Activated CD8-positive, alpha-beta memory T cell treated with anti-CD3 and anti-CD28 coated beads for 4 hours (primary cell): ENCODE results near the gene ZNF567.
"Not testable (repeated sequence)": the region's sequence is repeated elsewhere in the genome, so short reads cannot be mapped to it uniquely, and the experiment has no call there.

Source experiments
- DNase-seq, 2 donors: peaks; one replicate each; pipeline ENCODE4 v3.0.0-alpha.2; 2020; ENCODE audit warnings: low read depth in 2 of 2

Gene ZNF567

DNA sequence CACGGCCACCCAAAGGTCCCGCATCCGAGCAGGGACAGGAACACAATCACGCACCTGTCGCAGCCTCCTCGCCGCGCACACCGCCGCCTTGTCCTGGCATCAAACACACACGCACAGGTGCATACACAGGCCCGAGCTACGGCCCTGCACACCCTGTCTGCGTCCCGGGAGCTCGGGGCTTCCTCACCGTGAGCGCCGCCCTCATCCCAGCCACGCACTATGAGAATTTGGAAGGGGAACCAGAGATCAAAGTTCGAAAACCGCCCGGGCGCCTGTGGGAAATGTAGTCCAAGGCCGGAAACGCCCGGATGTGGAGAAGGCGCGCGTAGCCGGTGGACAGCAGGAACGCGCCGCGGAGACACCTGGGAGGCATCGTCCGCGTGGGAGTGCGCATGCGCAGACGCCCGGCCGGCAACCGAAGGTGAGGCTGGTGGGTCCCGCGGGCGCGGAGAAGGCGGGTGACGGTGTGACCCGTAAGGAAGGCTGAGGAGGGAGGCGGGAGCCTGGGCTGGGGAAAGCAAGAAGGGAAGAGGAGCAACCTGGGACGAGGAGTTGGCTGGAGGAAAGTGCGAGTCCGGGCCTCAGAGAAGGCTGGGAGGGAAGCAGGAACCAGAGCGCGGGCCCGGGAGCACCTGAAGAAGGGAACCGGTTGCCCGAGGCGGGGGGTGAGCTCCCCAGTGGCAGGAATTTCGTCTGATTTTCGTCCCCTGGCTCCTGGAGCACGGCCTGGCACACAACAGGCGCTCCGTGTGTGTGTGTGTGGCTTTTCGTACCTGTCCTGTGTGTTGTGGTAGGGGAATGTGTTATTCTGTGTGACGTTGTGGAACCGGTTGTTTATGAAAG is at the start of gene ZNF567:
Gene ZNF567 (plus strand): TSS at position 399 of the 843 bp plus-strand sequence. CDS start 7,256 bp downstream, outside the sequence.
- peak; percentile 96 to 98 for DNase-seq

GRCh38 chr19:36638862-36639510 is 48.4 kb upstream of the ZNF567 start:
- DNase-seq, result no peak

DNA sequence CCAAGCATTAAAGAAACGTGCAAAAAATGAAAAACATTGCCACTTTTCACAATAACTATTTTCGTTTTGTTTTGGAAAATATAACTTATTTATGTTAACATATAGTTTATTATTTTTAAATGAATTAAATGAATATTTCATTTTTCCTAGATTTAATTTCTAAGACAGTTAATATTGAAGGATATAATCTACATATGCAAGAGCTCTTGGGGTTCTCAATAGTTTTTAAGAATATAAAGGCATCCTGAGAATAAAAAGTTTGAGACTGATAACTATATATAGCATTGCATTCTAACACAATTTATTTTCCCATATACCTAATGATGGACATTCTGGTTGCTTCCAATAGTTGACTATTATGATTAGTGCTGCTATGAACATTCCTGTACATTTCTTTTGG is 40.7 kb upstream of the ZNF567 start:
- DNase-seq, result no peak

DNA sequence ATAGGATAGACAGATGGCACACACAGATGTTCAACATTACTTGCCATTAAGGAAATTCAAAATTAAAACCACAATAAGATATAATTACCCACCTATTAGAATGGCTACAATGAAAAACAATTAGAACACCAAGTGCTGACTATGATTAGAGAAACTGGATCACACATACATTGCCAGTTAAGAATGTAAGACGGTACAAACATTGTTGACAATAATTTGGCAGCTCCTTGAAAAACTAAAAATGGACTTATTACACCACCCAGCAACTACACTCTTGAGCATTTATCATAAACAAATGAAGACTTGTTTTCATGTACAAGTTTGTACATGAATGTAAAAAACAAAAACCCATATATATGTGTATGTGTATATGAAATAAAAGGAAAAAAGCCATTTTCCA is 34.5 kb upstream of the ZNF567 start:
- DNase-seq, result no peak

GRCh38 chr19:36665832-36666231 is 21.6 kb upstream of the ZNF567 start:
- DNase-seq, result no peak

GRCh38 chr19:36668646-36669045 is 18.8 kb upstream of the ZNF567 start:
- DNase-seq, result no peak

GRCh38 chr19:36672368-36672767 is 15.0 kb upstream of the ZNF567 start:
- no peak for DNase-seq

DNA sequence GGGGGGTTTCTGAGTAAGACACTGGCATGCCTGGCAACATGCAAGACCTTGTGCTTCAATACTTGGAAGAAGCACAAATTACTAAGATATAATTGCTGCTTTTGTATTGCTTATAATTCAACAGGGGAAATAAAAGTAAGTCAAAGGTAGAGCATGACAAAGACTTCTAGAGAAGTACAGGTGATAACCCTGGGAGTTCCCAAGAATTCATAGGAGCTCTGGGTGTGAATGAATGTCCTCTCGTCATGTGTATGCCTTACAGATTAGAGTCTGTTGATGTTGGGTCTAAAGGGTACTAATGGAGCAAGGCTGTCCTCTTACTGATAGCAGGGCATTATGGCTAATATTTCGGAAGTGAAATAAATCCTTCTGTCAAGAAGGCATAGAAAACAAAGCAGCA is 13.2 kb upstream of the ZNF567 start:
- DNase-seq, result no peak

DNA sequence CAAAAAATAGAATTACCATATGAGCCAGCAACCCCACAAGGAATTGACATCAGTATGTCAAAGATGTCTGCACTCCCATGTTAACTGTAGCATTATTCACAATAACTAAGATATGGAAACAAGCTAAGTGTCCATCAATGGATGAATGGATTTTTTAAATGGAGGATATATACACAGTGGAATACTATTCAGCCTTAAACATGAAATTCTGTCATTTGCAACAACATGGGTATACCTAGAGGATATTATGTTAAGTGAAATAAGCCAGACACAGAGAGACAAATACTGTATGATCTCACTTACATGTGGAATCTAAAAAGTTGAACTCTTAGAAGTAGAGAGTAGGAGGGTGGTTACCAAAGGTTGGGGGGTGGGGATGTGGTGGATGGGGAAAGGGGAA is 8.0 kb upstream of the ZNF567 start:
- no peak for DNase-seq

DNA sequence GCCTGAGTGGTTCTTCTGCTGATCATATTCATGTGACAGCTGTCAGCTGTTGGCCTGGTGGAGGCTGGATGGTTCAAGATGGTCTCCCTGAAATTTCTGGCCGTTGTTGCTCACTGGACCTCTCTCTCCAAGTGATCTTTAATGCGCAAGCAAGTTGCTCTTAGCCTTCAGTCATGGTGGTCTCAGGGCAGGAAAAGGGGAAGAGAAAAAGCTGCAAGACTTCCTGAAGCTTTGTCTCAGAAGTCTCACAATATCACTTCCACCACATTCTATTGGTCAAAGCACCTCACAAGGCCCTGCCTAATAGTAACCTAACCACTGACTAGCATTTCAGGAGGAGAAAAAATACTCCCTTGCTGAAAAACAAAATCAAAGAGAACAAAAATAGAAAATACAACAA is 1.6 kb upstream of the ZNF567 start:
- DNase-seq, result no peak

DNA sequence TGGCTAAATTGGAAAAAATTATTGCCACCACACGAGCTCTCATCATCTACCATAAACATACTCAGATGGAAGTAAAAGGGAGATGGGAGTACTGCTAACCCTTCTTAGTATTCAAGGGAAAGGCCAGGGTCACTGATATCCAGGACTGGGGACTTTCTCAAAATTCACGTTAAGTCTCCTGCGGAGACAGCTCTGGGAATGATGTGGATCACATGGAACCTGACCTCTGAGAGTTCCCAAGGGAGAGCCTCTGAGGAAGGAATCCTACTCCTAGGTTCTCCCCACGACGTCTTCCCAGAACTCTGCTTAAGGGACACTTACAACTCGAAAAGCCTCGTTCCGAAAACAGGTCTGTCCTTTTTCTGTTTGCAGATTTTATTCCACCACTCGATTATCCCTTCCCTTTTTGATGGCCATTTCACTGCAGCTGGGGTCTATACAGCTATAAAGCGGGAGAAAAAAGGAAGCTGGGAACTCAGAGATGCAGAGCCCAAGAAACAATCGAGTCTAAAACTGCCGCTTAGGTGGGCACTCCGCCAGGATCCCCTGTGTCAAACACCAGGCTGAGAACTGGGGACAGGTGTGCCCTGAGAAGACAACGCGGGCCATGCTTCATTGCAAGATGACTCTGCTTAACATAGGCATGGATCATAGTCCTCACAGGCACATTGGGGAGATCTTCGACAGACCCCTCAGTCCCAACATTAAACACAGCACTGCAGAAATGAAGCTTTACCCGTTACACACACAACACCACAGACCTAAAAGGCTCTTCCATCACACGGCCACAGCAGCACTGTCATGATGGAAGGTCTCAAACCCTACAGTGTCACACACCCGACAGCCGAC is 823 bp upstream of the ZNF567 start:
- DNase-seq, result no peak

- no peak for DNase-seq
Measured at GRCh38 chr19:36688058-36688457, 646 bp downstream of the ZNF567 start.

- no peak for DNase-seq
Measured at GRCh38 chr19:36707134-36707533, 19.7 kb downstream of the ZNF567 start.

DNA sequence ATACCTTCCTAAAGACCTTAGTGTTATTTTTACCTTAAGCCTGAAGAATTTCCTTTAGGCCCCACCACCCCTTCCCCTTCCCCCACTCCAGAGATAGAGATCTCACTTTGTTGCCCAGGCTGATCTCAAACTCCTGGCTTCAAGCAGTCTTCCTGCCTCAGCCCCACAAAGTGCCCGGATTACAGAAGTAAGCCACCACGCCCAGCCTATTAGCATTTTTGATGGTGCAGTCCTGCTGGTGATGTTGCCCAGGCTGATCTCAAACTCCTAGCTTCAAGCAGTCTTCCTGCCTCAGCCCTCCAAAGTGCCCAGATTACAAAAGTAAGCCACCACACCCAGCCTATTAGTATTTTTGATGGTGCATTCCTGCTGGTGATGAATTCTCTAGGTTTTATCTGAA is 22.0 kb downstream of the ZNF567 start:
- no peak for DNase-seq

- no peak for DNase-seq
Measured at GRCh38 chr19:36719687-36720556, 32.5 kb downstream of the ZNF567 start.

- not testable (repeated sequence) for DNase-seq
Measured at GRCh38 chr19:36736166-36736565, 48.8 kb downstream of the ZNF567 start.

DNA sequence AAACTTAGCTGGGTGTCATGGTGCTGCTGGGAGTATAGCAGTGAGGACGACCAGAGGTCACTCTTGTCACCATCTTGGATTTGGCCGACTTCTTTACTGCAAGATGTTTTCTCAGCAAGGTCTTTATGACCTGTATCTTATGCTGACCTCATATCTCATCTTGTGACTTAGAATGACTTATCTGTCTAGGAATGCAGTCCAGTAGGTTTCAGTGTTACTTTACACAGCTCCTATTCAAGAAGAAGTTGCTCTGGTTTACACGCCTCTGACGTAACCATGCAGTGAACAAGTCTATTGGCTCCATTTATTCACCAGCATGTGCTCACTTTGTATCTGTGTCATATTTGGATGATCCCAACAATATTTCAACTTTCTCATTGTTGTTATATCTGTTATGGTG is 58.5 kb downstream of the ZNF567 start:
- no peak for DNase-seq

GRCh38 chr19:36747750-36748149 is 60.3 kb downstream of the ZNF567 start:
- no peak for DNase-seq

- DNase-seq, result no peak
Measured at GRCh38 chr19:36748431-36749275, 61.2 kb downstream of the ZNF567 start.

DNA sequence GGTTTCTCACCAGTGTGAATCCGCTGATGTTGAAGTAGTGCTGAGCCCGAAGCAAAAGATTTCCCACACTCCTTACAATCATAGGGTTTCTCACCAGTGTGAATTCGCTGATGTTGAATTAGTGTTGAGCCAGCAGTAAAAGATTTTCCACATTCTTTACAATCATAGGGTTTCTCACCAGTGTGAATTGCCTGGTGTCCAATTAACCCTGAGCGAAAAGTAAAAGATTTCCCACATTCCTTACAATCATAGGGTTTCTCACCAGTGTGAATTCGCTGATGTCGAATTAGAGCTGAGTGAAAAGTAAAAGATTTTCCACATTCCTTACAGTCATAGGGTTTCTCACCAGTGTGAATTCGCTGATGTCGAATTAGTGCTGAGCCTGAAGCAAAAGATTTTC is 62.2 kb downstream of the ZNF567 start:
- not testable (repeated sequence) for DNase-seq
